ENCODE data around the gene HTR3C. TPM values are rescaled to one million over a fixed set of nuclear protein-coding genes. Genes with fewer than 3 reads are reported as not detected.

Gene HTR3C
- polyA plus RNA-seq, 1 of the 3 experiments (the other 2 are of a cell fraction): not detected

GRCh38 chr3:184029443-184029842 is 23.4 kb upstream of the HTR3C start:
- H2AFZ ChIP-seq (ENCODE audit: low read depth): no peak overlapping the region
- H3K4me2 ChIP-seq: no peak overlapping the region
- H3K4me3 ChIP-seq (ENCODE audit: low read depth in 2 of 2, low read length in 1 of 2): no peak overlapping the region
- no peaks in the 10 kb centered on the region for H3K79me2 ChIP-seq (ENCODE audit: insufficient read depth)
- no peaks in the 10 kb centered on the region for H3K9me3 ChIP-seq
- no peak for TF ChIP-seq TCF12 (IDR thresholded peaks at IDR 0.05)
- TF ChIP-seq FOSL2 (IDR thresholded peaks at IDR 0.05; ENCODE audit: borderline replicate concordance, low read depth): no peak
- no peak for TF ChIP-seq JUND (IDR thresholded peaks at IDR 0.05)
- TF ChIP-seq ELF1 (IDR thresholded peaks at IDR 0.05): no peak
- TF ChIP-seq MXI1 (IDR thresholded peaks at IDR 0.05; ENCODE audit: low read depth, low read length): no peak
- no peak for TF ChIP-seq YY1 (IDR thresholded peaks at IDR 0.05; ENCODE audit: low read depth)
- no peak for TF ChIP-seq SMC3 (IDR thresholded peaks at IDR 0.05; ENCODE audit: low read depth, low read length)
- TF ChIP-seq EP300 (IDR thresholded peaks at IDR 0.05; ENCODE audit: borderline replicate concordance in 1 of 2, low read depth in 1 of 2, low read length in 1 of 2): no peak
- no peak for TF ChIP-seq ZBTB33 (IDR thresholded peaks at IDR 0.05; ENCODE audit: borderline replicate concordance, low read depth)
- no peak for TF ChIP-seq CHD2 (IDR thresholded peaks at IDR 0.05; ENCODE audit: low read length, partially characterized antibody)
- no peak for TF ChIP-seq USF2 (IDR thresholded peaks at IDR 0.05; ENCODE audit: borderline replicate concordance, low read depth, low read length)
- no peak for TF ChIP-seq EZH2phosphoT487 (IDR thresholded peaks at IDR 0.05; ENCODE audit: borderline replicate concordance, low read depth)
- TF ChIP-seq TAF1 (IDR thresholded peaks at IDR 0.05; ENCODE audit: borderline replicate concordance, low read depth, low read length): no peak
- no peak overlapping the region for H3K9ac ChIP-seq
- DNase-seq: no peak
- no peaks in the 10 kb centered on the region for H3K9me2 ChIP-seq
- POLR2A ChIA-PET: no interaction called here
- H3K4me1 ChIP-seq (ENCODE audit: control insufficient read depth in 1 of 2, insufficient read depth in 2 of 2, low read depth in 1 of 2, low read length in 1 of 2): no peaks in the 10 kb centered on the region
- peaks cover 1% of the 10 kb centered on the region for H3F3A ChIP-seq (replicated peaks; ENCODE audit: insufficient read depth)
- 74% methylated on average over 2 of the region's 2 CpGs for WGBS (ENCODE audit: low lambda C conversion rate)
- H3K27ac ChIP-seq (ENCODE audit: low read depth in 2 of 2, low read length in 1 of 2): no peak overlapping the region
- CTCF ChIA-PET: interaction anchor here (0.8 to 1.6 kb wide), 2 partner anchors 10 to 12 kb away, joined by 3 read pairs; partner anchors contain the start of gene ABCC5
- H3K27me3 ChIP-seq (ENCODE audit: insufficient read depth): no peaks in the 10 kb centered on the region; the same call in 1 of the 2 replicates
- H4K20me1 ChIP-seq (ENCODE audit: insufficient read depth): no peaks in the 10 kb centered on the region
- no peaks in the 10 kb centered on the region for H3K36me3 ChIP-seq (replicated peaks in 1 of 2; ENCODE audit: control insufficient read depth in 1 of 2, insufficient read depth in 2 of 2, low read length in 1 of 2)

GRCh38 chr3:184030536-184030935 is 22.3 kb upstream of the HTR3C start:
- Histone ChIP-seq H3K4me1 (ENCODE audit: control insufficient read depth in 1 of 2, insufficient read depth in 2 of 2, low read depth in 1 of 2, low read length in 1 of 2) (no peaks in the 10 kb centered on the region), H3K79me2 (ENCODE audit: insufficient read depth) (no peaks in the 10 kb centered on the region), H3K27me3 (ENCODE audit: insufficient read depth) (no peaks in the 10 kb centered on the region; the same call in 1 of the 2 replicates), H3K9me3 (no peaks in the 10 kb centered on the region), H3K9me2 (no peaks in the 10 kb centered on the region), H3F3A (replicated peaks; ENCODE audit: insufficient read depth) (no peaks in the 10 kb centered on the region), H3K9ac (no peak overlapping the region), H3K36me3 (replicated peaks in 1 of 2; ENCODE audit: control insufficient read depth in 1 of 2, insufficient read depth in 2 of 2, low read length in 1 of 2) (no peaks in the 10 kb centered on the region), H3K4me3 (ENCODE audit: low read depth in 2 of 2, low read length in 1 of 2) (no peak overlapping the region), H4K20me1 (ENCODE audit: insufficient read depth) (no peaks in the 10 kb centered on the region), H3K27ac (ENCODE audit: low read depth in 2 of 2, low read length in 1 of 2) (no peak overlapping the region), H3K4me2 (no peak overlapping the region), H2AFZ (ENCODE audit: low read depth) (no peak overlapping the region)
- POLR2A ChIA-PET: no interaction called here
- no peak for DNase-seq
- CTCF ChIA-PET: interaction anchor here (0.7 to 1.6 kb wide), 3 partner anchors 9 to 126 kb away, joined by 3 read pairs; no protein-coding TSS in a partner anchor
- 50% methylated on average over 2 of the region's 3 CpGs for WGBS (ENCODE audit: low lambda C conversion rate)
- TF ChIP-seq MAX (IDR thresholded peaks at IDR 0.05; ENCODE audit: low read depth): no peak
- TF ChIP-seq MXI1 (IDR thresholded peaks at IDR 0.05; ENCODE audit: low read depth, low read length): no peak
- no peak for TF ChIP-seq CHD2 (IDR thresholded peaks at IDR 0.05; ENCODE audit: low read length, partially characterized antibody)
- no peak for TF ChIP-seq EZH2phosphoT487 (IDR thresholded peaks at IDR 0.05; ENCODE audit: borderline replicate concordance, low read depth)
